ENCODE data around the gene MACF1.
"Not testable (repeated sequence)": the region's sequence is repeated elsewhere in the genome, so short reads cannot be mapped to it uniquely, and the experiment has no call there.

The MACF1 gene

GRCh38 chr1:39515131-39516086 lies 310.9 kb downstream of the MACF1 start:
- peak; percentile 31 for DNase-seq (ENCODE audit: low read depth)

GRCh38 chr1:39516841-39517240 lies 312.3 kb downstream of the MACF1 start:
- DNase-seq (ENCODE audit: low read depth) = not testable (repeated sequence)

- DNase-seq (ENCODE audit: low read depth) = not testable (repeated sequence)
These were observed 313.4 kb downstream of the MACF1 start for GRCh38 chr1:39517936-39518335.

GRCh38 chr1:39519376-39519775 lies 314.9 kb downstream of the MACF1 start:
- DNase-seq (ENCODE audit: low read depth) = not testable (repeated sequence)

GRCh38 chr1:39522221-39522620 lies 317.7 kb downstream of the MACF1 start:
- DNase-seq (ENCODE audit: low read depth) = not testable (repeated sequence)

- no peak for DNase-seq (ENCODE audit: low read depth)
These were observed 318.4 kb downstream of the MACF1 start for GRCh38 chr1:39522661-39523567.

- DNase-seq (ENCODE audit: low read depth) = no peak
These were observed 319.7 kb downstream of the MACF1 start for GRCh38 chr1:39524171-39524570.

- DNase-seq (ENCODE audit: low read depth) = no peak
These were observed 320.3 kb downstream of the MACF1 start for GRCh38 chr1:39524591-39525365.

GRCh38 chr1:39525366-39526165 lies 321.1 kb downstream of the MACF1 start:
- DNase-seq (ENCODE audit: low read depth) = no peak

GRCh38 chr1:39526466-39527189 lies 322.1 kb downstream of the MACF1 start:
- no peak for DNase-seq (ENCODE audit: low read depth)

- not testable (repeated sequence) for DNase-seq (ENCODE audit: low read depth)
These were observed 322.7 kb downstream of the MACF1 start for GRCh38 chr1:39527190-39527579.

- no peak for DNase-seq (ENCODE audit: low read depth)
These were observed 323.6 kb downstream of the MACF1 start for GRCh38 chr1:39528082-39528481.

GRCh38 chr1:39529901-39530535 lies 325.5 kb downstream of the MACF1 start:
- DNase-seq (ENCODE audit: low read depth) = no peak

- no peak for DNase-seq (ENCODE audit: low read depth)
These were observed 327.0 kb downstream of the MACF1 start for GRCh38 chr1:39531526-39531925.

GRCh38 chr1:39533442-39533841 lies 328.9 kb downstream of the MACF1 start:
- no peak for DNase-seq (ENCODE audit: low read depth)
